Measurements from ENCODE around the gene MOB1B.
"Not testable (repeated sequence)": the region's sequence is repeated elsewhere in the genome, so short reads cannot be mapped to it uniquely, and the experiment has no call there.

Gene MOB1B

GRCh38 chr4:70893790-70894189 lies 8.4 kb upstream of the MOB1B start:
- H3K4me3 ChIP-seq (ENCODE audit: low read depth, low read length), result no peak overlapping the region
- TF ChIP-seq, protein P1, sequence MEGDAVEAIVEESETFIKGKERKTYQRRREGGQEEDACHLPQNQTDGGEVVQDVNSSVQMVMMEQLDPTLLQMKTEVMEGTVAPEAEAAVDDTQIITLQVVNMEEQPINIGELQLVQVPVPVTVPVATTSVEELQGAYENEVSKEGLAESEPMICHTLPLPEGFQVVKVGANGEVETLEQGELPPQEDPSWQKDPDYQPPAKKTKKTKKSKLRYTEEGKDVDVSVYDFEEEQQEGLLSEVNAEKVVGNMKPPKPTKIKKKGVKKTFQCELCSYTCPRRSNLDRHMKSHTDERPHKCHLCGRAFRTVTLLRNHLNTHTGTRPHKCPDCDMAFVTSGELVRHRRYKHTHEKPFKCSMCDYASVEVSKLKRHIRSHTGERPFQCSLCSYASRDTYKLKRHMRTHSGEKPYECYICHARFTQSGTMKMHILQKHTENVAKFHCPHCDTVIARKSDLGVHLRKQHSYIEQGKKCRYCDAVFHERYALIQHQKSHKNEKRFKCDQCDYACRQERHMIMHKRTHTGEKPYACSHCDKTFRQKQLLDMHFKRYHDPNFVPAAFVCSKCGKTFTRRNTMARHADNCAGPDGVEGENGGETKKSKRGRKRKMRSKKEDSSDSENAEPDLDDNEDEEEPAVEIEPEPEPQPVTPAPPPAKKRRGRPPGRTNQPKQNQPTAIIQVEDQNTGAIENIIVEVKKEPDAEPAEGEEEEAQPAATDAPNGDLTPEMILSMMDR (IDR thresholded peaks at IDR 0.05; ENCODE audit: insufficient read depth, low read depth, low read length, missing control alignments), result no peak
- no peak for DNase-seq (ENCODE audit: low read depth)

- no peak for DNase-seq (ENCODE audit: low read depth)
- TF ChIP-seq, protein P1 (IDR thresholded peaks at IDR 0.05; ENCODE audit: insufficient read depth, low read depth, low read length, missing control alignments), result no peak
Observed at GRCh38 chr4:70895405-70895804, 6.8 kb upstream of the MOB1B start.

GRCh38 chr4:70895811-70896491 lies 6.2 kb upstream of the MOB1B start:
- TF ChIP-seq, protein P1 (IDR thresholded peaks at IDR 0.05; ENCODE audit: insufficient read depth, low read depth, low read length, missing control alignments), result no peak
- DNase-seq (ENCODE audit: low read depth), result no peak
- no peak overlapping the region for H3K4me3 ChIP-seq (ENCODE audit: low read depth, low read length)

More at GRCh38 chr4:70895405-70895804, 6.8 kb upstream of the MOB1B start:
- H3K4me3 ChIP-seq (ENCODE audit: low read depth, low read length), result no peak overlapping the region

DNA sequence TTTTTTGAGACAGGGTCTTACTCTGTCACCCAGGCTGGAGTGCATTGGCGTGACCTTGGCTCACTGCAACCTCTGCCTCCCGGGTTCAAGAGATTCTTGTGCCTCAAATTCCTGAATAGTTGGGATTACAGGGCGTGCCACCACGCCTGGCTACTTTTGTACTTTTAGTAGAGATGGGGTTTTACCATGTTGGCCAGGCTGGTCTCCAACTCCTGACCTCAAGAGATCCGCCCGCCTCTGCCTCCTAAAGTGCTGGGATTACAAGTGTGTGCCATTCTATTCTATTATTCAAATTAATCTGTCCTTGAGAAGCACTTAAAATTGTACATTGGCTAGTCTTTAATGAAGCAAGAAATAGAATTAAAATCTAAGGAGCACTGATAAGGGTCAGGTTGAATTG lies 3.6 kb upstream of the MOB1B start:
- not testable (repeated sequence) for DNase-seq (ENCODE audit: low read depth); H3K4me3 ChIP-seq (ENCODE audit: low read depth, low read length)

DNA sequence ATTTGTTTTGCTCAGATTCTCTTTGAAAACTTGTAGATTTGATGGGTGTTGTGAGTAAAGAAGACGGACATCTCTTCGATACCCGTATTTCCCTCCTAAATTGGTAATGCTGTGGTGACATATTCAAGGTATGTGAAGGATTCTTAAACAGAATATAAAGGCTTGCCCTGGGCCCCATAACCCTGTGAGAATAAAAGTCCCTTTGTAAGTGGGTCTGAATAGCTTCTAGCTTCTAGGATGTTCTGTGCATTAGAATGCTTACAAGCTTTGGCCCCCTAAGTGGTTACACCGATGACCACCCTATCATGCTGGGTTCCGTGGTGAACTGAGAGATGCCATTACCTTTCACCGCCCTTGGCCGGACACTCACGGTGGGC lies 574 bp upstream of the MOB1B start:
- peak; percentile 8 for DNase-seq (ENCODE audit: low read depth)
- TF ChIP-seq, protein P1 (IDR thresholded peaks at IDR 0.05; ENCODE audit: insufficient read depth, low read depth, low read length, missing control alignments), result no peak

DNA sequence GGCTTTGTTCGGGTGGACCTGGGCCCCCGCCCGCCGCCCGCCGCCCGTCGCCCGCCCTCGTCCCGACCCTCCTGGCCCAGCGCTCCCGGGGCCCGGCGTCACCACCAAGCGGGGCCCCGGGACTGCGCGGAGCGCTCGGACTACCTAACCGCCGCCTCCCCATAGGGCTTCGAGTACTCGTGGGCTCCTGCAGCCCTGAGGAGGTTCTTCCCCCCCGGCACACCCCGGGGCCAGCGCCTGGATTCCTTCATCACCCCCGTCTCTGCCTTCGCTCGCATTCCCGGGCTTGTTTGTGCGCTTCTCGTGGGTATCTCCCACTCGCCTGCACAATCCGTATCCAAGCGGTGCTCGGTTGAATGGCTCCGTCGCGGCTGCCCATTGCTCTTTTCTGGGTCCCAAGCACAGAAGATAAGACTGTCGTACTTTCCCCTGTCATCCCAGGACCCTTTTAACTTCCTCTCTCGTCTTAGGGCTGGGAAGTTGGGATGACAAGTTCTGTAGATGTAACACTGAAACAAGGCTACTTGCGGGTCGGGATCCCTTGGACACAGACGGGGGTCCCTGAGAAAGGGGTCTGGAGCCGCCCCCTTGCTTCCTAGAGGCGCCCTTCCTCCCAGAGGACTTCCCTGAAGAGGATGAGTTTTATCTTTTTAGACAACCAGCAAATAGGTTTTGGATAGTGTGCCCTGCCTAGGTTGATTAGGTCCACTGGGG lies 565 bp downstream of the MOB1B start:
- TF ChIP-seq, protein P1 (IDR thresholded peaks at IDR 0.05; ENCODE audit: insufficient read depth, low read depth, low read length, missing control alignments), result no peak
- peak overlapping the region; percentile 90 for H3K4me3 ChIP-seq (ENCODE audit: low read depth, low read length)
- DNase-seq (ENCODE audit: low read depth), result no peak

More for the DNA sequence above, 574 bp upstream of the MOB1B start:
- H3K4me3 ChIP-seq (ENCODE audit: low read depth, low read length), result peak overlapping the region; percentile 90

DNA sequence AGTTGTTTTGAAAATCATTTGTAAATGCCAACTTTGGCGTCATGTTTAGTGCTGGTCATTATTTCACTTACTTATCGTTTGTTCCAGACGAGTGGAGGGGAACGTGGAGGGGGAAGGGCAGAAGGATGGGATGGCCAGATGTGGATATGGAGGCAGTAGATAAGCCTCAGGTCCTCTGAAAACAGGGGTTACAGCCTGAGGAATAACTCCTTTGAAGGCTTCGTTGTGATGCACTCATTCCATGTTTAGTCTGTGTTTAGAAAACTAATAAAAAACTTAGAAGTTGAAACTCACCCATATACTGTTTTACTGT lies 1.1 kb downstream of the MOB1B start:
- DNase-seq (ENCODE audit: low read depth), result peak; percentile 10
- H3K4me3 ChIP-seq (ENCODE audit: low read depth, low read length), result peak overlapping the region; percentile 90
- TF ChIP-seq, protein P1 (IDR thresholded peaks at IDR 0.05; ENCODE audit: insufficient read depth, low read depth, low read length, missing control alignments), result no peak

Data from GM12865 (cell line).